HG02610 (cell line): ENCODE measurements around the gene GABBR2.
"Not testable (repeated sequence)": the region's sequence is repeated elsewhere in the genome, so short reads cannot be mapped to it uniquely, and the experiment has no call there.

Experiments
- ATAC-seq: cut with Tn5 transposase; IDR thresholded peaks from one replicate; pipeline ENCODE4 v1.9.1; 2021; ENCODE audit warnings: mild to moderate bottlenecking, moderate library complexity; ENCODE audit not compliant: unreplicated experiment

The GABBR2 gene

GRCh38 chr9:98283143-98283542, 425.6 kb downstream of the GABBR2 start:
- ATAC-seq = not testable (repeated sequence)

DNA sequence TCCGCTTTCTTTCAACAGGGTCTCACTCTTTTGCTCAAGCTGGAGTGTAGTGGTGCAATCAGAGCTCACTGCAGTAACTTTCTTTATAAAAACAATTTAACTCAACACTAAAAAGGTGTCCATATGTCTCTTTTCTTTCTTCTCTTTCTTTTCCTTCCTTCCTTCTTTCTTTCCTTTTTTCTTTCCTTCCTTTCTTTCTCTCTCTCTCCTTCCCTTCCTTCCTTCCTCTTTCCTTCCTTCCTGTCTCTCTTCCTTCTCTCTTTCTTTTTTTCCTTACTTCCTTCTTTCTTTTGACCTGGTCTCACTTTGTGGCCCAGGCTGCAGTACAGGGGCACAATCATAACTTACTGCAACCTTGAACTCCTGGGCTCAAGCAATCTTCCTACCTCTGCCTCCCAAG, 427.5 kb downstream of the GABBR2 start:
- no peak for ATAC-seq

DNA sequence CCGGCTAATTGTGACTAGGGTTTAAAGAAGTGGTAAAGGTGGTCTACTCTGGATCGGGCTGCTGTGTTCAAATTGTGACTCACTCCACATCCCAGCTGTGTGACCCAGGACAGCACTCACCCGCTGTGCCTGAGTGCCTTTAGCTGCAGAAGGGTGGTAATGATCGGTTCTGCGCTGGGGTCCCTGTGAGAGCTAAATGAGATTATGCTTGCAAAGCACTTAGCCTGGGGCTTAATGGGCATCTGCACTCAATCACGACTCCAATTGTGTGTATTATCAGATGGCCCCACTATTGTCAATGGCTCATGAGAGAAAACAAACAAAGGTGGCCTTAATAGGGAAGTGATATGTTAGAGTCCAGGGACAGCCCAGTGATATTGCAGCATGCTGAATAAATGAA, 428.2 kb downstream of the GABBR2 start:
- no peak for ATAC-seq

DNA sequence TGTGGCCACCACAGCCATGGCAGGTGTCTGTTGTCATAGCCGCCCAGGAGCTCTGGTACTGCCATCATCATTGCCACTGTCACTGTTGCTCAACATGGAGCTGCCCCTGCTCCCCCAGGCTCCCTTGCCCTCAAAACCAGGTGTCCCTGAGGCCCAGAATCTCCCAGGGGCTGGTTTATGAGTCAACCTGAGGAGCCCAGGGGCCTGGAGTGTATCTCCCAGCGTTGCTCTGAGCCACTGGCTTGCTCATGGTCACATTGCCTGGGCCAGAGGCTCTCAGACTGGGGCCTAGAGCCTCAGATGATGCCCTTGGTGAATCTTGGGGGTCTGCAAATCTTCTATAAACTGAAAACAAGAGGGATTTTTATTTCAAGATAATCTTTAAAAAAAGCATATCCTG, 428.6 kb downstream of the GABBR2 start:
- no peak for ATAC-seq

DNA sequence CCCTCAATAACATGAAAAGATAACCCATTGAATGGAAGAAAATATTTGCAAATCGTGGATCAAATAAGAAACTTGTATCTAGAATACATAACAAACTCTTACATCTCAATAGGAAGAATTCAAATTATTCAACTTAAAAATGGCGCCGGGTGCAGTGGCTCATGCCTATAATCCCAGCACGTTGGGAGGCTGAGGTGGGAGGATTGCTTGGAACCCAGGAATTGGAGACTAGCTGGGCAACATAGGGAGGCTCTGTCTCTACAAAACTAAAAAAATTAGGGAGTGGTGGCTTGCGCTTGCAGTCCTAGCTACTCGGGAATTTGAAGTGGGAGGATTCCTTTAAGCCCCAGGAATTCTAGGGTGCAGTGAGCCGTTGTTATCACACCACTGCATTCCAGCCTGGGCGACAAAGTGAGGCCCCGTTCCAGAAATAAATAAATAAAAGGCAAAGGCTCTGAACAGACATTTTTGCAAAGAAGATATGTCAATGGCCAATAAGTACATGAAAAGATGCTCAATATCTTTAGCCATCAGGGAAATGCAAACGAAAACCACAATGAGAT, 431.7 kb downstream of the GABBR2 start:
- ATAC-seq = no peak

DNA sequence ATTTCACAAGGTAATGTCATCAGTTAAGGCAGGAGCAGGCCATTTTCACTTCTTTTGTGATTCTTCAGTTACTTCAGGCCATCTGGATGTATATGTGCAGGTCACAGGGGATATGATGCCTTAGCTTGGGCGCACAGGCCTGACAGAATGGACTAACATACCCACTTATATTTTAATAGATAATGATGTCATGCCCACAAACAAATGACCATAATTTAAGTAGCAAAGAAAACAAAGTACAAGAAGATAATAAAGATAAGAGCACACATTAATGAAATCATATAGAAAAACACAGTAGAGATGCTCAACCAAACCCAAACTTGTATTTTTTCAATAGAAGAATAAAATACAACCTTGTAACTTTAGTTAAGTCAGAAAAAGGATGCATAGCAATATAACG, 433.6 kb downstream of the GABBR2 start:
- no peak for ATAC-seq

DNA sequence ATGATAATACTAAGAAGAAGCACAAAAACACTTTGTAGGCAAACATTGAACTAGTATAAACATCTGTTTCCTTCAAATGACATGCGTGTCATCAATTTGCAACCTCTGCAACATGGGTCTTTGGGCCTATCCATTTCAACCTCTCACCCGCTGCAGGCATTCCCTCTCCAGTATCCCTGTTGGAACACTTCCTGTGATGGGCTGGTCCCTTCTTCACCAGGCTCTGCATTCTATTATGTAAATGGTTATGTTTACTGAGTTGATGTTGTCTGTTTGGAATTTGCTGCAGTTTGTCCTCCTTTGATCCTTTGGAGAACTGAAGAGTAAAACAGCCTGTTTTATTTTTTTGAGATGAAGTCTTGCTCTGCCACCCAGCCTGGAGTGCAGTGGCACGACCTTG, 436.7 kb downstream of the GABBR2 start:
- no peak for ATAC-seq

DNA sequence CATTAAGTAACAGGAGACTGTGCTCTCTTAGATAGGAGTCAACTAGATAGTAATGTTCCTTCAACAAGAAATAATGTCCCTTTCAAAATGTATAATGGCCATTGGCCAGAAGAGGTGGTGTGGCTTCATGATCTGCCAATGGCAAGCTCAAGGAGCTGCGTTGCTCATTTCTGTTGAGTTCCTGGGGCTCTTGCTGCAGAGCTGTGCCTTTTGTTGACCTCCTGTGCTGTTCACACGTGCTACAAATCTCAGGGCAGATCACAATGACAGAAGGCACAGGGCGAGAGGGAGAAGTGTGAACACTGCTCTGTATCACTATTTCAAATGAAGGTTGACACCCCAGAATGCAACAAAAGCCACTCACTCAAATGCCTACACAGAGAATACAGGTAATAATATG, 437.3 kb downstream of the GABBR2 start:
- no peak for ATAC-seq

GRCh38 chr9:98270284-98270683, 438.5 kb downstream of the GABBR2 start:
- not testable (repeated sequence) for ATAC-seq

- ATAC-seq = not testable (repeated sequence)
These were observed 439.1 kb downstream of the GABBR2 start for GRCh38 chr9:98269652-98270051.

DNA sequence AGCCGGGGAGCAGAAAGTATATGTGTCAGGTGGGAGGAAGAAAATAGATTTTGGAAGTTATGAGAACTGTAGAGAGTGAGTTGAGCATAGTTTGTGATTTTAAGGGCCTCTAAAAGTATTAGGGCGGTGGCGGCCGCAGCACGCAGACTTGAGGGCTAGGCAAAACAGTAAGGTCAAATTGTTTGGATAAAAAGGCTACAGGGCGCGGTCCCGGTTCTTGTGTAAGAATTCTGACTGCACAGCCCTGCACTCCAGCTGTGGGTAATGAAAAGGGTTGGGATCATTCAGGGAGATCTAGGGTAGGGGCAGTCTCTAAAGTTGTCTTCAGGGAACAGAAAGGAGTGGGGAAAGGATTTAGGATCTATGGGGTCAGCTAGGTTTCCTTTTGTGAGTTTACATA, 441.2 kb downstream of the GABBR2 start:
- not testable (repeated sequence) for ATAC-seq

- ATAC-seq = no peak
These were observed 444.2 kb downstream of the GABBR2 start for GRCh38 chr9:98264516-98264915.

- peak; percentile 88 for ATAC-seq
These were observed 445.0 kb downstream of the GABBR2 start for GRCh38 chr9:98263482-98264357.

DNA sequence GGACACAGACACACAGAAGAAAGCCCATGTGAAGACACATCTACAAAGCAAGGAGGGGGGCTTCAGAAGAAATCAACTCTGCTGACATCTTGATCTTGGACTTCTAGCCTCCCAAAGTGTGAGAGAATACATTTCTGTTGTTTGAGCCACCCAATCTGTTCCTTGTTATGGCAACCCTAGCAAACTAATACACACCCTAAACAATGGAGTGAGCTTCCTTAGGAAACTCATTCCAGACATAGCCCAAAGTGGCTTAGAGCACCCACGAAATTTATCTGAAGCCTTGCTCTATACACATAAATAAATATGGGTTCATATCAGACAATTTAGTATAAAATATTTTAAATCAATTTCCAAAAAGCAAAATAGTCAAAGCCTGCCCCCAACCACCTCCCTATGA, 445.7 kb downstream of the GABBR2 start:
- ATAC-seq = no peak

GRCh38 chr9:98262056-98262455, 446.7 kb downstream of the GABBR2 start:
- no peak for ATAC-seq

DNA sequence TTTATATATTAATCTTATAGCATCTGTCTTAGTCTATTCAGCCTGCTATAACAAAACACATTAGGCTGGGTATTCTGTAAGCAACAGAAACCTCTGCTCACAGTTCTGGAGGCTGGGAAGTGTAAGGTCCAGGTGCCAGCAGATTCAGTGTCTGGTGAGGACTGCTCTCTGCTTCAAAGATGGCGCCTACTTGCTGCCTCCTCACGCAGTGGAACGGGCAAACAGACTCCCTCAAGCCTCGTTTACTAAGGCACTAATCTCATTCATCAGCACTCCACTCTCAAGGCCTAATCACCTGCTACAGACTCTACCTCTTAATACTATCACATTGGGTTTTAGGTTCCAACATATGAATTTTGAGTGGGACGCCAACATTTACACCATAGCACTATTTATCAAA, 448.1 kb downstream of the GABBR2 start:
- ATAC-seq = no peak

- no peak for ATAC-seq
These were observed 448.9 kb downstream of the GABBR2 start for GRCh38 chr9:98259791-98260190.

GRCh38 chr9:98256756-98257155, 452.0 kb downstream of the GABBR2 start:
- ATAC-seq = no peak

- peak; percentile 93 for ATAC-seq
These were observed 453.0 kb downstream of the GABBR2 start, which contains the start of gene TBC1D2 for GRCh38 chr9:98255578-98256296. Gene TBC1D2 (minus strand): TSS chr9:98255649. CDS start chr9:98255541, 108 bp downstream.

GRCh38 chr9:98255061-98255577, 453.6 kb downstream of the GABBR2 start:
- ATAC-seq = no peak

DNA sequence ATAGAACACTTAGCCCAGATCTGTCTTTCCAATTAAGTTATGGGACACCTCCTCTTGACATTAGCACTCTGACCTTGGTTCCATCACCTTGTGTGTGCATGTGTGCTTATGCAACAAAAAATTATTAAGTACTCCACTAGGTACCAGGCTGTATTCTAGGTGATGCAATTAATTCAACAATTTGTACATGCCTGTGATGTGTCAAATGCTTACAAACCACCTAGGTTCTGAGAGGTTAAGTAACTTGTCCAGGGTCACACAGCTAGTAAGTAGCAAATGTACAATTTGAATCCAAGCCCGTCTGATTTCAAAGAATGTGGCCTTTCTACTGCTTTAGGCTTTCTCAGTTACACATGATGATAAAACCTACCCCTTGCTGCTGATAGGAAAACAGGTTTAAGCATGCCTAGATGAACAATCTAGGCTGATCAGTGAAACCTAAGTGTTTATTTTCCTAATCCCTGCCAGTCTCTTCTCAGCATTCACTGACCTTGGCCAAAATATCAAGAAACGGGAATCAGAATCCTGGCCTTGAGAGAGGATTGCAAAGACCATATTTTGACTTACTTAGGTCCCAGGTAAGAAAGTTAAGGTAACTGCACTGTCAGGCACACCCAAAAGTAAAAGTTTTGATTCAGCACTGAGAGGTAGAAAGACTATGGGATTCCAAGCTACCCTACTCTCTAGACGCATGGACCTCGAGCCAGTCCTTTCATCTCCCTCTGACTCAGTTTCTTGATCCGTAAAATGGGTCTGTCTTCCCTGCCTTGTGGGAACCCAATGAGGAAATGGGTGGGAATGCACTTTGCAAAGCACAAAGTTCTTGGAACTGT, 454.3 kb downstream of the GABBR2 start:
- ATAC-seq = no peak
